ENCODE measurements around the gene POU2F2.

- TF ChIP-seq BACH2 (CRISPR knock-in tag; IDR thresholded peaks at IDR 0.05; ENCODE audit: borderline replicate concordance) (no peak), CSDC2 (CRISPR knock-in tag; IDR thresholded peaks at IDR 0.05) (no peak), ZNF70 (CRISPR knock-in tag; IDR thresholded peaks at IDR 0.05) (no peak), ZC3H10 (CRISPR knock-in tag; IDR thresholded peaks at IDR 0.05) (no peak), RARB (CRISPR knock-in tag; IDR thresholded peaks at IDR 0.05) (no peak), ZFP3 (CRISPR knock-in tag; IDR thresholded peaks at IDR 0.05) (no peak), ZFP30 (CRISPR knock-in tag; IDR thresholded peaks at IDR 0.05) (no peak)
Measured at GRCh38 chr19:42148266-42148665, 16.0 kb upstream of the POU2F2 start.
